ENCODE measurements around the gene APAF1.

GRCh38 chr12:98757455-98757854, 112.4 kb downstream of the APAF1 start:
- no peak for TF ChIP-seq CTCF (conservative IDR thresholded peaks at IDR 0.05; ENCODE audit: low read length)
- TF ChIP-seq EZH2phosphoT487 (IDR thresholded peaks at IDR 0.05; ENCODE audit: borderline replicate concordance, low read depth, low read length): no peak

Data from OCI-LY7 (cell line).